Mammary epithelial cell (primary cell): ENCODE data around the gene NCAPH2.

Experiments
- CTCF ChIP-seq, 2 donors: IDR thresholded peaks in 1 of 2; conservative IDR thresholded peaks in 1 of 2; 2 replicates each; pipeline ENCODE4 v1.5.1; 2011 to 2012; ENCODE audit warnings: inconsistent platforms in 2 of 2, low read length in 2 of 2, mild to moderate bottlenecking in 2 of 2, control low read depth in 1 of 2, low read depth in 1 of 2; ENCODE audit not compliant: insufficient read depth in 1 of 2; ENCODE audit errors: extremely low read depth in 1 of 2
- EZH2 ChIP-seq: IDR thresholded peaks from 2 replicates; pipeline ENCODE4 v1.6.1; 2012; ENCODE audit warnings: low read length, inconsistent platforms, borderline replicate concordance

GRCh38 chr22:50523458-50523805 lies 15.4 kb downstream of the NCAPH2 start:
- TF ChIP-seq CTCF (conservative IDR thresholded peaks at IDR 0.05 in 1 of 2, IDR thresholded peaks at IDR 0.05 in 1 of 2; ENCODE audit: extremely low read depth in 1 of 2, insufficient read depth in 1 of 2, low read depth in 1 of 2, low read length in 2 of 2) (no peak), EZH2 (no peak)
